CD4-positive, alpha-beta T cell treated with Interferon gamma for 1 hour (primary cell): ENCODE results near the gene FAM219B.
A peak's percentile ranks its signal among the peaks of the same experiment; 100 is the strongest.
"Not testable (repeated sequence)": the region's sequence is repeated elsewhere in the genome, so short reads cannot be mapped to it uniquely, and the experiment has no call there.

Experiments
- DNase-seq: peaks from one replicate; pipeline ENCODE4 v3.0.0-alpha.2; 2020

FAM219B gene

GRCh38 chr15:74902295-74903075 is 4.2 kb downstream of the FAM219B start:
- no peak for DNase-seq

- peak; percentile 63 for DNase-seq
Observed at GRCh38 chr15:74901612-74902063, 5.0 kb downstream of the FAM219B start.

- DNase-seq, result no peak
Observed at GRCh38 chr15:74897300-74897701, 9.3 kb downstream of the FAM219B start.

- DNase-seq, result no peak
Observed at GRCh38 chr15:74896316-74896715, 10.3 kb downstream of the FAM219B start.

DNA sequence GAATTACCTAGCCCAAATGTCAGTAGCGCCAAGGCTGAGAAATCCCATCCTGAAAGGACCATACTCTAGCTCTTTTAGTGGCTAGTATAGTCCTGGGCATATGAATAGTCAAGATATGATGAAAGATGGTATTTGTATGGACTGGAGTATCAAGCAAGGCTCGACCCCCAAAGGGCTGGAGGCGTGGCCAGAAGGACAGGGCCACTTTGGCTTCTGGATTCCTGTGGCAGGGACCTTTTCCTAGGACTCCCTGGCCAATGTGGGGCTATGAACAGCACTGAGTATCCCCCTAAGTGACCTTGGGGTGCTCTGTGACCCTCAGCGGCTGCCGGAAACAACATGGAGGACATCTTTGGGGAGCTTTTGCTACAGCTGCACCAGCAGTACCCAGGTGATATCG is 10.8 kb downstream of the FAM219B start:
- DNase-seq, result no peak

DNA sequence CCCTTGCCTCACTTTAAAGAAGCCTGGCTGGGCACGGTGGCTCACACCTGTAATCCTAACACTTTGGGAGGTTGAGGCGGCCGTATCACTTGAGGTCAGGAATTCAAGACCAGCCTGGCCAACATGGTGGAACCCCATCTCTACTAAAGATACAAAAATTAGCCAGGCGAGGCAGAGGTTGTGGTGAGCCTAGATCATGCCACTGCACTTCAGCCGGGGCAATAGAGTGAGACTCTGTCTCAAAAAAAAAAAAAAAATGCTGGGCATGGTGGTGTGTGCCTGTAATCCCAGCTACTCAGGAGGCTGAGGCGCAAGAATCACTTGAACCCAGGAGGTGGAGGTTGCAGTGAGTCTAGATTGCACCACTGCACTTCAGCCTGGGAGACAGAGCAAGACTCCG is 12.3 kb downstream of the FAM219B start:
- not testable (repeated sequence) for DNase-seq

DNA sequence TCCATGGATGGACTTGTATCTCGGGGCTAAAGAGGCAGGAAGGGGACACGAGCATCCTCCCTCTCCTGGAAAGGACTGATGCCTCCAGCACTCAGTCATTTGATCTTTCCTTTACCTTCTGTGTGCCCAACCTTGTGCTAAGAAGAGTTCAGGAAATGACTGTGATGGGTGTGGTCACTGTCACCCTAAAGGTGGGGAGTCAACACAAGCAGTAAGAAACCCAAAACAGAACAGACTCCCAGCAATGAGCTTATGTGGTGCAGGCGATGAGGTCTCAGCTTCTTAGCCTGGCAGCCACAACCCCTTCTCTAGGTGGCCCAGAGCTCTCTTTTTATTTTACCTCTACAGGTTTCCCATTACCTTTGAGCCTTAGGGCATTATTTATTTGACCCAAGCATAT is 13.0 kb downstream of the FAM219B start:
- DNase-seq, result peak; percentile 56

DNA sequence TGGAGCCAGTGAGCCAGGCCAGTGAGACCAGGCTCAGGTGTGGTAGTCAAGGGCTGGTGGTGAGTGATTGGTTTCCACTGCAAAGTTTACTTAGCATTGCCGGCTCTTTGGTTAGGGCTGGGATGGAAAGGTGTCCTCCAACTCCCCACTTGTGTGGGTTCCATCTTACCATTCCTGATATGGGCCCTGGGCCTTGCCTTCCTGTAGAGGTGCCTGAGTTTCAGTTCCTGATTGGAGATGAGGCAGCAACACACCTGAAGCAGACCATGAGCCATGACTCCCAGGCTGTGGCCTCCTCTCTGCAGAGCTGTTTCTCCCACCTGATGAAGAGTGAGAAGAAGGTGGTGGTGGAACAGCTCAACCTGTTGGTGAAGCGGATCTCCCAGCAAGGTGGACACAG is 13.7 kb downstream of the FAM219B start:
- no peak for DNase-seq

DNA sequence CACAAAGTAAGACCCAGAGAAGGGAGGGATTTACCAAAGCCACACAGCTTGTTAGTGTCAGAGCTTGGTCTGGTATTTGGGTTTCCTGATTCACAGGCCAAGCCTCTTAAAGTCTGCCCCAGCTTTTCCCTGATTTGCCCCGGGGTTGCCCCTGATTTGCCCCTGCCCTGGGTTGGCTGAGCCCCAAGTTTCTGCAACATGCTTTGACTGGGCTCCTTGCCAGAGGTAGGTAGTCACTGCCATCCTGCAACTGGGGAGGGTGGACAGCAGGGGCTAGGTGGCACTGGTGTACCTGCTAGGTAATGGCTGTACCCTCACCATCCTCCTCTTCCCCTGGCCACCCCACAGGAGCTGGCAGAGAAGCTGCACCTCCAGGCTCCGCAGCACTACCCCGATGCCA is 14.3 kb downstream of the FAM219B start:
- DNase-seq, result no peak

DNA sequence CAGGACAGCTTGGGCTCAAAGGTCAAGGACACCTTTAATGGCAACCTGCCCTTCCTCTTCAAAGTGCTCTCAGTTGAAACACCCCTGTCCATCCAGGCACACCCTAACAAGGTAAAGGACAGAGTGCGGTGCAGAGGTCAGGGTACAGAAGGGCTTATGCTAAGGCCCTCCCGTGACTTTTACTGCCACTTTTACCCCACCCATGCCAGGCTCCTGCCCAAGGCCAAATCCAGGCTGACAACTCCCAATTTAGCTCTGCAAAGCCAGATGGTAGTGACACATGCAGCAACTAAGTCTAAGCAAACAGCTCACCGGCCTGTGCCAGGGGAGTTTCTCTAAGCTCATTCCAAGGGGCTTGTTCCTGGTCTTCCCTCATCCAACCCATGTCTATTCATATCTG is 15.2 kb downstream of the FAM219B start:
- DNase-seq, result no peak

GRCh38 chr15:74890665-74890960 is 16.0 kb downstream of the FAM219B start:
- DNase-seq, result no peak

DNA sequence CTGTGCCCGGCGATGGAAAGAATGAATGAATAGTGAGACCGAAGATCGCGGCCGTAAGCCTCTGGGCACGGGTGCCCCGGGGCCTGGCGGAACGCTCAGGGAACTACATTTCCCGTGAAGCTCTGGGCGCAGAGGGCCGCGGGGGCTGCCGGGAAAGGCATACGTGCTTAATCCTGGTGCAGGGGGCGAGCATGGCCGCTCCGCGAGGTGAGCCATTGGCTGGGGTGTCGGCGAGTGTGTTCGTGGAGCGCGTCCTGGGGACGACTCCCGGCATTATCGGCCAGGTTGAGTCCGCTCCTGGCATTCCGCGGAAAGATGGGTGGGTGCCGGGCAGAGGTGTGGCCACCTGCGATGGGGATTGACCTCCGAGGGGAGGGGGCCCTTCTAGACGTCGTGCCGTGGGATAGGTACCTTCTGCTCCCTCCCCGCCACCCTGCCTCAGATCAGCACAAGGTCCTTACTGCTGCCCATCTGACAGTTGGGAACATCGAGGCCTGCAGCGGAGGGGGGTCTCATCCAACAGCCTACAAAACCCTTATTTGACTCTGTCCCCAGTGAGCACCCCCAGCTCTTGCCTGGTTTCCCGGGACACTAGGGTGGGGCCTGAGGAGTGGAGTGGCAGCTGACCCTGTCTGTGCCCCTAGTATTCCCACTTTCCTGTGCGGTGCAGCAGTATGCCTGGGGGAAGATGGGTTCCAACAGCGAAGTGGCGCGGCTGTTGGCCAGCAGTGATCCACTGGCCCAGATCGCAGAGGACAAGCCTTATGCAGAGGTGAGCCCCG is 16.6 kb downstream of the FAM219B start, which contains the start of gene MPI:
MPI (plus strand) TSS at position 160 of the 782 bp plus-strand sequence; CDS start at position 192, 32 bp downstream.
- DNase-seq, result peak; percentile 80

- DNase-seq, result no peak
Observed at GRCh38 chr15:74889390-74889882, 17.2 kb downstream of the FAM219B start.

- DNase-seq, result no peak
Observed at GRCh38 chr15:74888716-74889115, 17.9 kb downstream of the FAM219B start.

GRCh38 chr15:74887537-74888193 is 19.0 kb downstream of the FAM219B start:
- not testable (repeated sequence) for DNase-seq

DNA sequence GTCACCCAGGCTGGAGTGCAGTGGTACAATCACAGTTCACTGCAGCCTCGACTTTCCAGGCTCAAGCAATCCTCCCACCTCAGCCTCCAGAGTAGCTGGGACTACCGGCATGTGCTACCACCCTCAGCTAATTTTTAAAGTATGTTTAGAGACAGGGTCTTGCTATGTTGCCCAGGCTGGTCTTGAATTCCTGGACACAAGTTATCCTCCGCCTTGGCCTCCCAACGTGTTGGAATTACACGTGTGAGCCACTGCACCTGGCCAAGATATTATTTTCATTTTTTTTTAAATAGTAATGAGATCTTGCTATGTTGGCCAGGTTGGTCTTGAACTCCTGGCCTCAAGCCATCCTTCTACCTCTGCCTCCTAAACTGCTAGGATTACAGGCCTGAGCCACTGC is 21.2 kb downstream of the FAM219B start:
- no peak for DNase-seq

GRCh38 chr15:74884428-74885223 is 22.0 kb downstream of the FAM219B start:
- DNase-seq, result no peak

GRCh38 chr15:74882528-74882927 is 24.1 kb downstream of the FAM219B start:
- DNase-seq, result no peak

GRCh38 chr15:74878273-74878672 is 28.4 kb downstream of the FAM219B start:
- DNase-seq, result no peak

- no peak for DNase-seq
Observed at GRCh38 chr15:74873756-74874424, 32.8 kb downstream of the FAM219B start.

- peak; percentile 92 for DNase-seq
Observed at GRCh38 chr15:74873036-74873755, 33.5 kb downstream of the FAM219B start, which contains the start of gene SCAMP2. Gene SCAMP2 (minus strand): TSS chr15:74873365. CDS start chr15:74873255, 110 bp downstream.
